ENCODE results near the gene GATD1. TPM values are rescaled to one million over a fixed set of nuclear protein-coding genes. Genes with fewer than 3 reads are reported as not detected.
A peak's percentile ranks its signal among the peaks of the same experiment; 100 is the strongest.

The GATD1 gene
- total RNA-seq, 2 experiments from 2014 or later: 109 to 117 TPM

- Histone ChIP-seq H3K36me3 (ENCODE audit: insufficient read depth, low read length) (peaks cover 25% of the 10 kb centered on the region; the same call in 1 of the 2 replicates), H3K4me1 (ENCODE audit: insufficient read depth, low read length, poor library complexity, severe bottlenecking) (peaks cover 28% of the 10 kb centered on the region), H4K20me1 (ENCODE audit: insufficient read depth, low read length) (no peaks in the 10 kb centered on the region), H3K4me3 (ENCODE audit: low read depth, low read length, poor library complexity, severe bottlenecking) (no peak overlapping the region), H3K27ac (ENCODE audit: low read depth, low read length, poor library complexity, severe bottlenecking) (no peak overlapping the region), H2AFZ (ENCODE audit: low read length) (no peak overlapping the region), H3K79me2 (ENCODE audit: insufficient read depth, low read depth, low read length) (peaks cover 13% of the 10 kb centered on the region; the same call in 1 of the 2 replicates), H3K4me2 (ENCODE audit: low read length) (peak overlapping the region; percentile 98), H3K9me3 (ENCODE audit: low read length) (no peaks in the 10 kb centered on the region), H3K9me2 (ENCODE audit: insufficient read depth, low read length) (no peaks in the 10 kb centered on the region)
- ChIA-PET CTCF (ENCODE audit: unreplicated experiment) (no interaction called here), POLR2A (no interaction called here)
- no peak for TF ChIP-seq EZH2phosphoT487 (IDR thresholded peaks at IDR 0.05; ENCODE audit: borderline replicate concordance, low read depth, low read length)
- TF ChIP-seq, protein P1, sequence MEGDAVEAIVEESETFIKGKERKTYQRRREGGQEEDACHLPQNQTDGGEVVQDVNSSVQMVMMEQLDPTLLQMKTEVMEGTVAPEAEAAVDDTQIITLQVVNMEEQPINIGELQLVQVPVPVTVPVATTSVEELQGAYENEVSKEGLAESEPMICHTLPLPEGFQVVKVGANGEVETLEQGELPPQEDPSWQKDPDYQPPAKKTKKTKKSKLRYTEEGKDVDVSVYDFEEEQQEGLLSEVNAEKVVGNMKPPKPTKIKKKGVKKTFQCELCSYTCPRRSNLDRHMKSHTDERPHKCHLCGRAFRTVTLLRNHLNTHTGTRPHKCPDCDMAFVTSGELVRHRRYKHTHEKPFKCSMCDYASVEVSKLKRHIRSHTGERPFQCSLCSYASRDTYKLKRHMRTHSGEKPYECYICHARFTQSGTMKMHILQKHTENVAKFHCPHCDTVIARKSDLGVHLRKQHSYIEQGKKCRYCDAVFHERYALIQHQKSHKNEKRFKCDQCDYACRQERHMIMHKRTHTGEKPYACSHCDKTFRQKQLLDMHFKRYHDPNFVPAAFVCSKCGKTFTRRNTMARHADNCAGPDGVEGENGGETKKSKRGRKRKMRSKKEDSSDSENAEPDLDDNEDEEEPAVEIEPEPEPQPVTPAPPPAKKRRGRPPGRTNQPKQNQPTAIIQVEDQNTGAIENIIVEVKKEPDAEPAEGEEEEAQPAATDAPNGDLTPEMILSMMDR (conservative IDR thresholded peaks at IDR 0.05; ENCODE audit: low read length): no peak
- intact Hi-C loops (cut with micrococcal nuclease; ENCODE audit: unreplicated experiment): no loop called here
- no peak for DNase-seq (ENCODE audit: low spot score)
- no TSS peak for BruUV-seq (replicated peaks)
Measured at GRCh38 chr11:794013-794765, 16.9 kb upstream of the GATD1 start.

DNA sequence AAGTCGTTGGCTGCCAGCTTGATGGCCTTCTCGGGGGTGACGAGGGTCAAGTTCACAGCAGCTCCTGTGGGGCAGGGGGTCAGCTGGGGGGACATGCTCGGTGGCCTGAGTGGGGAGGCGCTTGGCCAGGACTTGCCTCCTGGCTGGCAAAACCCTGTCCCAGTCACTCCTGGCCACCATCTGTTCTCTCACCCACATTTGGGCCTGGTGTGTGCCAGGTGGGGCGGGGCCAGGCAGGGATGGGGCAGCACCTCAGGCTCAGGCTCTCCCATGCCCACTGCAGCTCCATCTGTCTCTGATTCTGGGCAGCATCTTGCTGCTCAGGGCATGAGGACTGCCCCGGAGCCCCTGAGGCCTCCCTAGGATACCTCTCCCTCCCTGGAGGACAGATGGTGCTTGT, 16.3 kb upstream of the GATD1 start:
- Histone ChIP-seq H4K20me1 (ENCODE audit: insufficient read depth, low read length) (no peaks in the 10 kb centered on the region), H2AFZ (ENCODE audit: low read length) (no peak overlapping the region), H3K4me1 (ENCODE audit: insufficient read depth, low read length, poor library complexity, severe bottlenecking) (peaks cover 34% of the 10 kb centered on the region), H3K27ac (ENCODE audit: low read depth, low read length, poor library complexity, severe bottlenecking) (no peak overlapping the region), H3K9me3 (ENCODE audit: low read length) (no peaks in the 10 kb centered on the region), H3K36me3 (ENCODE audit: insufficient read depth, low read length) (peaks cover 21% of the 10 kb centered on the region; the same call in 1 of the 2 replicates), H3K9me2 (ENCODE audit: insufficient read depth, low read length) (no peaks in the 10 kb centered on the region), H3K79me2 (ENCODE audit: insufficient read depth, low read depth, low read length) (peaks cover 20% of the 10 kb centered on the region), H3K4me2 (ENCODE audit: low read length) (no peak overlapping the region), H3K4me3 (ENCODE audit: low read depth, low read length, poor library complexity, severe bottlenecking) (no peak overlapping the region)
- no peak for TF ChIP-seq EZH2phosphoT487 (IDR thresholded peaks at IDR 0.05; ENCODE audit: borderline replicate concordance, low read depth, low read length)
- TF ChIP-seq, protein P1 (conservative IDR thresholded peaks at IDR 0.05; ENCODE audit: low read length): no peak
- BruUV-seq (replicated peaks): no TSS peak
- ChIA-PET CTCF (ENCODE audit: unreplicated experiment) (no interaction called here), POLR2A (no interaction called here)
- intact Hi-C loops (cut with micrococcal nuclease; ENCODE audit: unreplicated experiment): no loop called here
- DNase-seq (ENCODE audit: low spot score): no peak

GRCh38 chr11:792873-793272, 15.6 kb upstream of the GATD1 start:
- no peak for DNase-seq (ENCODE audit: low spot score)
- POLR2A ChIA-PET: no interaction called here
- Histone ChIP-seq H2AFZ (ENCODE audit: low read length) (no peak overlapping the region), H3K4me1 (ENCODE audit: insufficient read depth, low read length, poor library complexity, severe bottlenecking) (peaks cover 37% of the 10 kb centered on the region), H3K79me2 (ENCODE audit: insufficient read depth, low read depth, low read length) (peaks cover 22% of the 10 kb centered on the region), H3K4me2 (ENCODE audit: low read length) (no peak overlapping the region), H3K9me3 (ENCODE audit: low read length) (no peaks in the 10 kb centered on the region), H3K4me3 (ENCODE audit: low read depth, low read length, poor library complexity, severe bottlenecking) (no peak overlapping the region), H3K9me2 (ENCODE audit: insufficient read depth, low read length) (no peaks in the 10 kb centered on the region), H3K36me3 (ENCODE audit: insufficient read depth, low read length) (peaks cover 24% of the 10 kb centered on the region; the same call in 1 of the 2 replicates), H4K20me1 (ENCODE audit: insufficient read depth, low read length) (no peaks in the 10 kb centered on the region), H3K27ac (ENCODE audit: low read depth, low read length, poor library complexity, severe bottlenecking) (no peak overlapping the region)
- no TSS peak for BruUV-seq (replicated peaks)
- intact Hi-C loops (cut with micrococcal nuclease; ENCODE audit: unreplicated experiment): no loop called here
- no peak for TF ChIP-seq EZH2phosphoT487 (IDR thresholded peaks at IDR 0.05; ENCODE audit: borderline replicate concordance, low read depth, low read length)
- TF ChIP-seq, protein P1 (conservative IDR thresholded peaks at IDR 0.05; ENCODE audit: low read length): no peak
- CTCF ChIA-PET (ENCODE audit: unreplicated experiment): no interaction called here
